Prostate gland (tissue), 2 donors: ENCODE results near the gene RPL11.
"Not testable (repeated sequence)": the region's sequence is repeated elsewhere in the genome, so short reads cannot be mapped to it uniquely, and the experiment has no call there.

Experiments
- CTCF ChIP-seq, 4 experiments: fragments of 200-600 bp in 2 of 4; fragments of 450-650 bp in 2 of 4; sonication (generic) in 2 of 4; IDR thresholded peaks; 1 replicate in 3 of 4; 2 replicates in 1 of 4; pipeline ENCODE4 v1.5.1; 2016 to 2019; ENCODE audit warnings: antibody characterized with exemption in 4 of 4, mild to moderate bottlenecking in 2 of 4, moderate library complexity in 2 of 4
- POLR2A ChIP-seq: fragments of 450-650 bp; IDR thresholded peaks from one replicate; pipeline ENCODE4 v1.6.1; 2016; ENCODE audit warnings: antibody characterized with exemption, mild to moderate bottlenecking
- POLR2AphosphoS5 ChIP-seq: sonication (generic); formaldehyde crosslinking; IDR thresholded peaks from one replicate; pipeline ENCODE4 v1.6.1; 2017; ENCODE audit warnings: antibody characterized with exemption

GRCh38 chr1:23688281-23688680 is 3.3 kb upstream of the RPL11 start:
- not testable (repeated sequence) for TF ChIP-seq POLR2AphosphoS5; CTCF (IDR thresholded peaks at IDR 0.05); POLR2A
